ENCODE data around the gene SLC35E3.
"Not testable (repeated sequence)": the region's sequence is repeated elsewhere in the genome, so short reads cannot be mapped to it uniquely, and the experiment has no call there.

SLC35E3 gene

GRCh38 chr12:68814490-68815231 is 68.7 kb downstream of the SLC35E3 start:
- Histone ChIP-seq H3K36me3 (replicated peaks) (peaks cover 71% of the 10 kb centered on the region), H3K4me3 (ENCODE audit: low read depth, low read length) (no peak overlapping the region), H3K27me3 (replicated peaks) (no peaks in the 10 kb centered on the region), H3K27ac (no peak overlapping the region)
- no peak for DNase-seq
- in situ Hi-C loops (cut with HindIII; ENCODE audit: low pct_ligation_motif_present, low sequenced_read_pairs), result no loop called here
- no peak for TF ChIP-seq CTCF (IDR thresholded peaks at IDR 0.05; ENCODE audit: low read depth, low read length, missing control alignments)

GRCh38 chr12:68815232-68815927 is 69.4 kb downstream of the SLC35E3 start:
- DNase-seq, result no peak
- in situ Hi-C loops (cut with HindIII; ENCODE audit: low pct_ligation_motif_present, low sequenced_read_pairs), result no loop called here
- Histone ChIP-seq H3K27me3 (replicated peaks) (no peaks in the 10 kb centered on the region), H3K4me3 (ENCODE audit: low read depth, low read length) (no peak overlapping the region), H3K27ac (no peak overlapping the region), H3K36me3 (replicated peaks) (peaks cover 70% of the 10 kb centered on the region)
- no peak for TF ChIP-seq CTCF (IDR thresholded peaks at IDR 0.05; ENCODE audit: low read depth, low read length, missing control alignments)

- no peak overlapping the region for H3K27ac ChIP-seq
- in situ Hi-C loops (cut with HindIII; ENCODE audit: low pct_ligation_motif_present, low sequenced_read_pairs), result no loop called here
- no peak for TF ChIP-seq CTCF (IDR thresholded peaks at IDR 0.05; ENCODE audit: low read depth, low read length, missing control alignments)
- no peak for DNase-seq
- no peak overlapping the region for H3K4me3 ChIP-seq (ENCODE audit: low read depth, low read length)
- H3K27me3 ChIP-seq (replicated peaks), result no peaks in the 10 kb centered on the region
- peaks cover 69% of the 10 kb centered on the region for H3K36me3 ChIP-seq (replicated peaks)
Observed at GRCh38 chr12:68815928-68816800, 70.2 kb downstream of the SLC35E3 start.

GRCh38 chr12:68819481-68819880 is 73.5 kb downstream of the SLC35E3 start:
- H3K27me3 ChIP-seq (replicated peaks); in situ Hi-C loops (cut with HindIII; ENCODE audit: low pct_ligation_motif_present, low sequenced_read_pairs); H3K27ac ChIP-seq; H3K4me3 ChIP-seq (ENCODE audit: low read depth, low read length); DNase-seq: not testable (repeated sequence)
- H3K36me3 ChIP-seq (replicated peaks), result peaks cover 62% of the 10 kb centered on the region

GRCh38 chr12:68821357-68822188 is 75.6 kb downstream of the SLC35E3 start:
- no peak for TF ChIP-seq CTCF (IDR thresholded peaks at IDR 0.05; ENCODE audit: low read depth, low read length, missing control alignments)
- Histone ChIP-seq H3K27ac (no peak overlapping the region), H3K4me3 (ENCODE audit: low read depth, low read length) (no peak overlapping the region), H3K27me3 (replicated peaks) (no peaks in the 10 kb centered on the region), H3K36me3 (replicated peaks) (peaks cover 66% of the 10 kb centered on the region)
- in situ Hi-C loops (cut with HindIII; ENCODE audit: low pct_ligation_motif_present, low sequenced_read_pairs), result no loop called here
- no peak for DNase-seq
